Thyroid gland (tissue), 4 donors: Measurements from ENCODE around the gene FOXP1. TPM values are rescaled to one million over a fixed set of nuclear protein-coding genes. Genes with fewer than 3 reads are reported as not detected.

Experiments used
- DNase-seq, 2 donors: peaks; one replicate each; pipeline ENCODE4 v3.0.0-alpha.2; 2019
- H3K27ac ChIP-seq, 3 donors: fragments of 200-600 bp; sonication (generic); 1 replicate in 2 of 3; 2 replicates in 1 of 3; pipeline ENCODE4 v1.5.1; 2016 to 2019; ENCODE audit warnings: mild to moderate bottlenecking in 1 of 3, moderate library complexity in 1 of 3
- H3K27me3 ChIP-seq: fragments of 200-600 bp; sonication (generic); one replicate; pipeline ENCODE4 v1.5.1; 2019
- H3K36me3 ChIP-seq, 2 donors: fragments of 200-600 bp; sonication (generic); one replicate each; pipeline ENCODE4 v1.5.1; 2016 to 2019
- H3K4me1 ChIP-seq, 2 donors: fragments of 200-600 bp; sonication (generic); one replicate each; pipeline ENCODE4 v1.5.1; 2017 to 2019
- H3K4me3 ChIP-seq, 3 donors: fragments of 200-600 bp; sonication (generic); replicated peaks in 1 of 3; 1 replicate in 2 of 3; 2 replicates in 1 of 3; pipeline ENCODE4 v1.5.1; 2016; ENCODE audit warnings: mild to moderate bottlenecking in 1 of 3
- H3K9me3 ChIP-seq: fragments of 200-600 bp; sonication (generic); one replicate; pipeline ENCODE4 v1.5.1; 2017
- POLR2A ChIP-seq, 2 donors: fragments of 450-650 bp; IDR thresholded peaks; one replicate each; pipeline ENCODE4 v1.6.1; 2017; ENCODE audit warnings: antibody characterized with exemption in 2 of 2, mild to moderate bottlenecking in 2 of 2, moderate library complexity in 1 of 2
- WGBS, 2 donors: methylation state at CpG; one replicate each; pipeline ENCODE4 v1.1.5; 2017; 5-methylcytosine and 5-hydroxymethylcytosine counted together
- intact Hi-C: fragments of 100-400 bp; cut with DNase I; formaldehyde crosslinking; loops from one replicate; pipeline ENCODE4 v1.15.1; 2023
- total RNA-seq, 4 donors: library from RNA; depleted of rRNA; stranded (reverse); fragments of >200 nt; gene quantifications; one replicate each; pipeline ENCODE4 v1.2.3, GENCODE V29; 2016
- TF ChIP-seq, protein P1 (sequence below), 6 experiments: fragments of 200-600 bp in 3 of 6; fragments of 450-650 bp in 3 of 6; sonication (generic) in 3 of 6; IDR thresholded peaks; one replicate each; pipeline ENCODE4 v1.5.1; 2016 to 2019; ENCODE audit warnings: antibody characterized with exemption in 6 of 6, mild to moderate bottlenecking in 2 of 6, inconsistent platforms in 1 of 6, moderate library complexity in 1 of 6

The FOXP1 gene
- total RNA-seq, 4 donors from 2014 or later: 111 to 187 (median 141) TPM

DNA sequence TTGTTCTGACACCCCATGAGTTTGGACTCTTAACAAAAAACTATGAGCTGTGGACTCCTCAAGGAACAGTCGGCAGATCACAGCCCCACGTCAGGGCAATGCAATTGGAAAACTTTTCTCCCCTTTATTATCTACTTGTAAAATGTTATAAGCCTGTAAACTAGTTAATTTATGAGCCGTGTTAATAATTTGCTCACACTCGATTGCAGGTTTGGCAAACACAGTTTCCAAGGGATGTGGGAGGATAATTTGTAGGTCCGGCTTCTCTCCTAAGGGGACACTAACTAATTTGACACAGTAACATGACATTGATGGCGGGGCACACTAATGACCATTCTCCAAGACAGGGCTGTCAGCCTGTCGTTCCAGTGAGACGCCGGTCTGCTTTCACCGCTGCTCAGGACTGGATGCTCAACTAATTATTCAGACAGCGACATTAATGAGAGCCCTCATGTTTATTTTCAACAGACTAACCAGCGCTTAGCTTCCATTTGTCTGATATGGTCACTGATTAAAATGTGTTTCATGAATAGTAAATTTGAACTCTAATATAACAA, 222.1 kb downstream of the FOXP1 start:
- Histone ChIP-seq H3K4me1 (peaks cover 0 to 2% of the 10 kb centered on the region in 2 donors), H3K36me3 (no peaks in the 10 kb centered on the region), H3K4me3 (no peak overlapping the region), H3K27ac (no peak overlapping the region), H3K9me3 (no peaks in the 10 kb centered on the region), H3K27me3 (no peaks in the 10 kb centered on the region)
- TF ChIP-seq POLR2A (IDR thresholded peaks at IDR 0.05): no peak
- TF ChIP-seq, protein P1, sequence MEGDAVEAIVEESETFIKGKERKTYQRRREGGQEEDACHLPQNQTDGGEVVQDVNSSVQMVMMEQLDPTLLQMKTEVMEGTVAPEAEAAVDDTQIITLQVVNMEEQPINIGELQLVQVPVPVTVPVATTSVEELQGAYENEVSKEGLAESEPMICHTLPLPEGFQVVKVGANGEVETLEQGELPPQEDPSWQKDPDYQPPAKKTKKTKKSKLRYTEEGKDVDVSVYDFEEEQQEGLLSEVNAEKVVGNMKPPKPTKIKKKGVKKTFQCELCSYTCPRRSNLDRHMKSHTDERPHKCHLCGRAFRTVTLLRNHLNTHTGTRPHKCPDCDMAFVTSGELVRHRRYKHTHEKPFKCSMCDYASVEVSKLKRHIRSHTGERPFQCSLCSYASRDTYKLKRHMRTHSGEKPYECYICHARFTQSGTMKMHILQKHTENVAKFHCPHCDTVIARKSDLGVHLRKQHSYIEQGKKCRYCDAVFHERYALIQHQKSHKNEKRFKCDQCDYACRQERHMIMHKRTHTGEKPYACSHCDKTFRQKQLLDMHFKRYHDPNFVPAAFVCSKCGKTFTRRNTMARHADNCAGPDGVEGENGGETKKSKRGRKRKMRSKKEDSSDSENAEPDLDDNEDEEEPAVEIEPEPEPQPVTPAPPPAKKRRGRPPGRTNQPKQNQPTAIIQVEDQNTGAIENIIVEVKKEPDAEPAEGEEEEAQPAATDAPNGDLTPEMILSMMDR (IDR thresholded peaks at IDR 0.05): no peak
- DNase-seq: no peak
- 86 to 93% methylated on average over 12 of the region's 12 CpGs for WGBS, 2 donors
- intact Hi-C loops: no loop called here

- no peak for DNase-seq
- H3K4me1 ChIP-seq: peaks cover 0 to 6% of the 10 kb centered on the region in 2 donors
- H3K4me3 ChIP-seq: no peak overlapping the region
- intact Hi-C loops: no loop called here
- H3K36me3 ChIP-seq: no peaks in the 10 kb centered on the region
- no peaks in the 10 kb centered on the region for H3K27me3 ChIP-seq
- H3K9me3 ChIP-seq: no peaks in the 10 kb centered on the region
- TF ChIP-seq POLR2A (IDR thresholded peaks at IDR 0.05): no peak
- TF ChIP-seq, protein P1 (IDR thresholded peaks at IDR 0.05): no peak
- no peak overlapping the region for H3K27ac ChIP-seq
- WGBS, 2 donors: 94 to 98% methylated on average over 2 of the region's 2 CpGs
These were observed 222.8 kb downstream of the FOXP1 start for GRCh38 chr3:71360764-71361163.

DNA sequence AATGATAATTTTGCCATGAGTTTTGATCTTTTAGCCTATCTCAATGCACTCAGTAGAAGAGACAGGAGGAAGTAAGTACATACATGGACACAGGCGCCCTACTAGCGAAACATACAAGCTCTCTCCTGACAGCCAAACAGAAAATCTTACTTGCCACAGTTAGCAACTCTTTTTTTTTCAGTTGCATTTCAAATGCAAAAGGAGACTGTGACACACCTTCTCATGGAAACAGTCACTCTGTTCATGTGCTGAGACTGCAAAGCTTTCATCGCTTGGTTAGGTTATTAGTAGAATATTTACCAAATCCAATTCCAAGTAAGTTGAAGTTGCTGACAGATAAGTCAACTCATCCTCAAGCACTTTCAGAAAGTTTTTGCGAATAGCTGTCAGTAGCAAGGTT, 223.3 kb downstream of the FOXP1 start:
- WGBS, 2 donors: 95 to 97% methylated on average over 4 of the region's 4 CpGs
- H3K9me3 ChIP-seq: no peaks in the 10 kb centered on the region
- peaks cover 0 to 6% of the 10 kb centered on the region in 2 donors for H3K4me1 ChIP-seq
- no peaks in the 10 kb centered on the region for H3K27me3 ChIP-seq
- no peak for DNase-seq
- H3K36me3 ChIP-seq: no peaks in the 10 kb centered on the region
- no peak overlapping the region for H3K4me3 ChIP-seq
- intact Hi-C loops: no loop called here
- no peak for TF ChIP-seq POLR2A (IDR thresholded peaks at IDR 0.05)
- TF ChIP-seq, protein P1 (IDR thresholded peaks at IDR 0.05): no peak
- no peak overlapping the region for H3K27ac ChIP-seq

GRCh38 chr3:71358243-71358642, 225.3 kb downstream of the FOXP1 start:
- no peaks in the 10 kb centered on the region for H3K9me3 ChIP-seq
- TF ChIP-seq POLR2A (IDR thresholded peaks at IDR 0.05): no peak
- TF ChIP-seq, protein P1 (IDR thresholded peaks at IDR 0.05): no peak
- H3K36me3 ChIP-seq: no peaks in the 10 kb centered on the region
- H3K27ac ChIP-seq: no peak overlapping the region
- H3K4me3 ChIP-seq: no peak overlapping the region
- intact Hi-C loops: no loop called here
- WGBS, 2 donors: 96% methylated on average over 8 of the region's 8 CpGs
- DNase-seq: no peak
- H3K4me1 ChIP-seq: peaks cover 0 to 6% of the 10 kb centered on the region in 2 donors
- H3K27me3 ChIP-seq: no peaks in the 10 kb centered on the region

GRCh38 chr3:71356265-71356664, 227.3 kb downstream of the FOXP1 start:
- H3K36me3 ChIP-seq: no peaks in the 10 kb centered on the region
- 65 to 77% methylated on average over 6 of the region's 6 CpGs for WGBS, 2 donors
- DNase-seq: peak in 1 of 2 donors; percentile 22
- TF ChIP-seq, protein P1 (IDR thresholded peaks at IDR 0.05): no peak
- TF ChIP-seq POLR2A (IDR thresholded peaks at IDR 0.05): no peak
- no peaks in the 10 kb centered on the region for H3K9me3 ChIP-seq
- H3K4me1 ChIP-seq: peaks cover 4 to 14% of the 10 kb centered on the region in 2 donors
- no peak overlapping the region for H3K27ac ChIP-seq
- no peaks in the 10 kb centered on the region for H3K27me3 ChIP-seq
- no peak overlapping the region for H3K4me3 ChIP-seq
- intact Hi-C loops: no loop called here
